H9 (cell line): ENCODE results near the gene FHIT. TPM values are rescaled to one million over a fixed set of nuclear protein-coding genes. Genes with fewer than 3 reads are reported as not detected.

Experiments
- DNase-seq: peaks from one replicate; pipeline ENCODE4 v3.0.0-alpha.2; 2017
- H2AFZ ChIP-seq: one replicate; pipeline ENCODE4 v1.6.1; 2013; ENCODE audit warnings: mild to moderate bottlenecking, low read length, control low read depth, moderate library complexity
- H2AK5ac ChIP-seq: 2 replicates; pipeline ENCODE4 v1.6.1; 2013; ENCODE audit warnings: low read length, control low read depth, mixed read lengths; ENCODE audit not compliant: insufficient read length
- H2BK120ac ChIP-seq: one replicate; pipeline ENCODE4 v1.6.1; 2013; ENCODE audit warnings: low read depth, mild to moderate bottlenecking, low read length, control low read depth, inconsistent platforms; ENCODE audit not compliant: poor library complexity, severe bottlenecking
- H2BK12ac ChIP-seq: 2 replicates; pipeline ENCODE4 v1.6.1; 2013; ENCODE audit warnings: low read length, control low read depth, mixed read lengths, low read depth; ENCODE audit not compliant: insufficient read length
- H2BK15ac ChIP-seq: 2 replicates; pipeline ENCODE4 v1.6.1; 2013; ENCODE audit warnings: low read depth, low read length, control low read depth
- H2BK20ac ChIP-seq: one replicate; pipeline ENCODE4 v1.6.1; 2013; ENCODE audit warnings: low read depth, mild to moderate bottlenecking, low read length, control low read depth, inconsistent platforms; ENCODE audit not compliant: poor library complexity, severe bottlenecking
- H2BK5ac ChIP-seq: 2 replicates; pipeline ENCODE4 v1.6.1; 2013; ENCODE audit warnings: low read length, control low read depth, mixed read lengths; ENCODE audit not compliant: insufficient read length
- H3K14ac ChIP-seq: 2 replicates; pipeline ENCODE4 v1.6.1; 2013; ENCODE audit warnings: low read length, control low read depth; ENCODE audit not compliant: insufficient read depth
- H3K18ac ChIP-seq: 2 replicates; pipeline ENCODE4 v1.6.1; 2013; ENCODE audit warnings: low read depth, mild to moderate bottlenecking, mixed read lengths, low read length, control low read depth; ENCODE audit not compliant: insufficient read length
- H3K23ac ChIP-seq: 2 replicates; pipeline ENCODE4 v1.6.1; 2013; ENCODE audit warnings: low read length, control low read depth, mixed read lengths, low read depth; ENCODE audit not compliant: insufficient read length
- H3K23me2 ChIP-seq: 2 replicates; pipeline ENCODE4 v1.6.1; 2013; ENCODE audit warnings: low read depth, mild to moderate bottlenecking, mixed read lengths, low read length, control low read depth; ENCODE audit not compliant: insufficient read length, poor library complexity, severe bottlenecking
- H3K27ac ChIP-seq: 2 replicates; pipeline ENCODE4 v1.5.1; 2013; ENCODE audit warnings: low read length, control low read depth, mixed read lengths, low read depth; ENCODE audit not compliant: insufficient read length
- H3K27me3 ChIP-seq: 2 replicates; pipeline ENCODE4 v1.6.1; 2013; ENCODE audit warnings: low read length, control low read depth, inconsistent platforms; ENCODE audit not compliant: insufficient read depth
- H3K4ac ChIP-seq: 2 replicates; pipeline ENCODE4 v1.6.1; 2013; ENCODE audit warnings: low read depth, mild to moderate bottlenecking, control low read depth, inconsistent platforms, low read length, moderate library complexity
- H3K4me1 ChIP-seq: 2 replicates; pipeline ENCODE4 v1.6.1; 2013; ENCODE audit warnings: low read length, control low read depth, inconsistent platforms; ENCODE audit not compliant: insufficient read depth
- H3K4me2 ChIP-seq: 2 replicates; pipeline ENCODE4 v1.6.1; 2013; ENCODE audit warnings: low read length, control low read depth, mixed read lengths; ENCODE audit not compliant: insufficient read length, insufficient read depth
- H3K56ac ChIP-seq: 2 replicates; pipeline ENCODE4 v1.6.1; 2013; ENCODE audit warnings: low read depth, mild to moderate bottlenecking, mixed read lengths, low read length, control low read depth; ENCODE audit not compliant: insufficient read length
- H3K79me1 ChIP-seq: 2 replicates; pipeline ENCODE4 v1.6.1; 2013; ENCODE audit warnings: low read depth, mild to moderate bottlenecking, moderate library complexity, low read length, control low read depth, inconsistent platforms; ENCODE audit not compliant: insufficient read depth, poor library complexity, severe bottlenecking
- H3K79me2 ChIP-seq: 2 replicates; pipeline ENCODE4 v1.6.1; 2013; ENCODE audit warnings: low read length, control low read depth, inconsistent platforms; ENCODE audit not compliant: insufficient read depth
- H3K9ac ChIP-seq: 2 replicates; pipeline ENCODE4 v1.6.1; 2013; ENCODE audit warnings: low read length, control low read depth, mixed read lengths; ENCODE audit not compliant: insufficient read length; ENCODE audit errors: extremely low read depth
- H3K9me3 ChIP-seq: one replicate; pipeline ENCODE4 v1.6.1; 2013; ENCODE audit warnings: low read depth, low read length, inconsistent platforms; ENCODE audit not compliant: control insufficient read depth
- H3T11ph ChIP-seq: one replicate; pipeline ENCODE4 v1.6.1; 2013; ENCODE audit warnings: mild to moderate bottlenecking, low read length, control low read depth, inconsistent platforms
- H4K20me1 ChIP-seq: one replicate; pipeline ENCODE4 v1.6.1; 2013; ENCODE audit not compliant: control insufficient read depth, insufficient read length, insufficient read depth
- H4K5ac ChIP-seq: 2 replicates; pipeline ENCODE4 v1.6.1; 2013; ENCODE audit warnings: low read depth, mild to moderate bottlenecking, mixed read lengths, low read length, control low read depth; ENCODE audit not compliant: insufficient read length
- H4K8ac ChIP-seq: replicated peaks from 2 replicates; pipeline ENCODE4 v1.6.1; 2013; ENCODE audit warnings: low read length, control low read depth, mixed read lengths, low read depth; ENCODE audit not compliant: insufficient read length
- H4K91ac ChIP-seq: 2 replicates; pipeline ENCODE4 v1.6.1; 2013; ENCODE audit warnings: low read depth, mild to moderate bottlenecking, moderate library complexity, mixed read lengths, low read length, control low read depth; ENCODE audit not compliant: insufficient read length
- H3K27ac Mint-ChIP-seq, 3 experiments: 2 replicates in 2 of 3; 3 replicates in 1 of 3; pipeline ENCODE4 v1.8.0; 2020 to 2021; ENCODE audit warnings: mixed read lengths in 3 of 3, mild to moderate bottlenecking in 1 of 3, moderate library complexity in 1 of 3
- H3K27me3 Mint-ChIP-seq: 2 replicates; pipeline ENCODE4 v1.8.0; 2021; ENCODE audit warnings: low read depth, mild to moderate bottlenecking, moderate library complexity, mixed read lengths
- H3K36me3 Mint-ChIP-seq, 3 experiments: 2 replicates in 2 of 3; 3 replicates in 1 of 3; pipeline ENCODE4 v1.8.0; 2020 to 2021; ENCODE audit warnings: low read depth in 3 of 3, mixed read lengths in 3 of 3; ENCODE audit not compliant: insufficient read depth in 1 of 3
- H3K4me1 Mint-ChIP-seq, 2 experiments: 2 replicates each; pipeline ENCODE4 v1.8.0; 2020; ENCODE audit warnings: mixed read lengths in 2 of 2
- H3K4me3 Mint-ChIP-seq, 2 experiments: 2 replicates in 1 of 2; 3 replicates in 1 of 2; pipeline ENCODE4 v1.8.0; 2020 to 2021; ENCODE audit warnings: mild to moderate bottlenecking in 2 of 2, mixed read lengths in 2 of 2, moderate library complexity in 1 of 2
- H3K9me3 Mint-ChIP-seq, 2 experiments: 2 replicates in 1 of 2; 3 replicates in 1 of 2; pipeline ENCODE4 v1.8.0; 2020; ENCODE audit warnings: mild to moderate bottlenecking in 2 of 2, mixed read lengths in 2 of 2, moderate library complexity in 1 of 2
- CTCF ChIP-seq: fragments of 200-600 bp; sonication (generic); conservative IDR thresholded peaks from 3 replicates; pipeline ENCODE4 v1.8.0; 2021; ENCODE audit warnings: antibody characterized with exemption, mild to moderate bottlenecking
- WGBS: extraction: QIAGEN DNeasy Blood & Tissue Kit; methylation state at CpG from one replicate; pipeline ENCODE4 v1.1.7; 2013; ENCODE audit warnings: missing lambda C conversion rate, low lambda C conversion rate, mixed read lengths; ENCODE audit not compliant: insufficient read length; ENCODE audit errors: extremely low coverage; 5-methylcytosine and 5-hydroxymethylcytosine counted together
- total RNA-seq: library from RNA; stranded (reverse); gene quantifications from 2 replicates; pipeline ENCODE4 v1.2.1, GENCODE V29; 2021

FHIT gene
- total RNA-seq, 1 experiment from 2014 or later = 3.0 TPM

- Histone ChIP-seq H2BK12ac (no peak overlapping the region), H3K18ac (no peak overlapping the region), H2BK120ac (no peak overlapping the region), H4K91ac (no peak overlapping the region), H3K9me3 (no peaks in the 10 kb centered on the region), H3K56ac (no peak overlapping the region), H4K8ac (no peak overlapping the region), H3K14ac (no peak overlapping the region), H3T11ph (no peak overlapping the region), H3K4me1 (peaks cover 7% of the 10 kb centered on the region; the same call in 1 of the 2 replicates), H2AK5ac (no peak overlapping the region), H2AFZ (no peak overlapping the region), H3K9ac (no peak overlapping the region), H2BK15ac (no peak overlapping the region), H3K23ac (no peak overlapping the region), H2BK20ac (no peak overlapping the region), H3K4me2 (no peak overlapping the region), H2BK5ac (no peak overlapping the region), H4K5ac (no peak overlapping the region), H3K79me1 (no peaks in the 10 kb centered on the region), H3K27ac (no peak overlapping the region), H3K27me3 (no peaks in the 10 kb centered on the region), H3K23me2 (no peaks in the 10 kb centered on the region), H3K79me2 (no peaks in the 10 kb centered on the region), H4K20me1 (no peaks in the 10 kb centered on the region), H3K4ac (no peak overlapping the region)
- H3K27me3 Mint-ChIP-seq = no peaks in the 10 kb centered on the region; the same call in none of the 2 replicates
- H3K4me3 Mint-ChIP-seq = no peak overlapping the region
- H3K36me3 Mint-ChIP-seq = peaks cover 0 to 3% (median 0%) of the 10 kb centered on the region in 3 experiments; a peak in 1 of 7 replicates
- peaks cover 34 to 38% of the 10 kb centered on the region in 2 experiments for H3K4me1 Mint-ChIP-seq
- DNase-seq = no peak
- peaks cover 0 to 2% of the 10 kb centered on the region in 2 experiments; a peak in 2 of 5 replicates for H3K9me3 Mint-ChIP-seq
- no peak overlapping the region for H3K27ac Mint-ChIP-seq
- WGBS = no CpG with 5 or more reads among the region's 2 CpGs
- TF ChIP-seq CTCF = no peak
Measured at GRCh38 chr3:59810606-59811005, 1440.6 kb downstream of the FHIT start.
